ENCODE measurements around the gene FKBP15. TPM values are rescaled to one million over a fixed set of nuclear protein-coding genes. Genes with fewer than 3 reads are reported as not detected.
"Not testable (repeated sequence)": the region's sequence is repeated elsewhere in the genome, so short reads cannot be mapped to it uniquely, and the experiment has no call there.

FKBP15 gene
- total RNA-seq, 1 donor from 2014 or later: 18.2 TPM

DNA sequence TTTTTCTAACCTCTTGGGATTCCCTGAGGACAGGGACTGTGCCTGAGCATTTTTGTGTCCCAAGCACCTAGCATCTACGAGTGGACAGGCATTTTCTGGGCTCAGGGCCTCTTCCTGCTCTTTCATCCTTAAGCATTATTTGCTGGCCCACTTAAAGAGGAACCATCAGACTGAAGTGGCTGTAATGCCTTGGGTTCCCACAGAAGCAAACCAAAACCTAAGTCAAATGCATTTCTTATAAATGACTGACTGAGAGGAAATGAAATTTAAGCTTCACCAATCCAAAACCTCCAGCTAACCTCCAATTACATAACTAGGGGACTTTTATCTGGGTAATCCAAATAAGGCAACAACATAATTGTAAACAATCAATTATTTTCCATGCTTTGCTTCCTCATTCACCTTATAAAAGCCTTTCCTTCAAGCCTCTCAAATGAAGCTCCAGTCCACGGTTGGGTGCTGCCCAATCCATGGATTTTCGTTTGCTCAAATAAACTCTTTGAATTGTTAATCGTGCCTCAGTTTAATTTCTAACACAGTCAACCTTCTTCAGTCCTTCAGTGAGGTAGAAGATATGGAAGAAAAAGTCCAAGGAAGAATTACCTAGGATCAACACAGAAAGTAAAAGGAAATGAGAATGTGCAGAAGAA, 95.6 kb downstream of the FKBP15 start:
- H3K9me3 Mint-ChIP-seq (ENCODE audit: unreplicated experiment): peaks cover 1% of the 10 kb centered on the region
- no peak overlapping the region for H3K27ac Mint-ChIP-seq (ENCODE audit: unreplicated experiment)
- H3K4me1 Mint-ChIP-seq (ENCODE audit: low read depth, unreplicated experiment): no peaks in the 10 kb centered on the region
- no peak overlapping the region for H3K4me3 Mint-ChIP-seq (ENCODE audit: unreplicated experiment)
- DNase-seq: no peak
- H3K36me3 Mint-ChIP-seq (ENCODE audit: unreplicated experiment): no peaks in the 10 kb centered on the region
- no peaks in the 10 kb centered on the region for H3K27me3 Mint-ChIP-seq (ENCODE audit: unreplicated experiment)
- TF ChIP-seq, protein P1, sequence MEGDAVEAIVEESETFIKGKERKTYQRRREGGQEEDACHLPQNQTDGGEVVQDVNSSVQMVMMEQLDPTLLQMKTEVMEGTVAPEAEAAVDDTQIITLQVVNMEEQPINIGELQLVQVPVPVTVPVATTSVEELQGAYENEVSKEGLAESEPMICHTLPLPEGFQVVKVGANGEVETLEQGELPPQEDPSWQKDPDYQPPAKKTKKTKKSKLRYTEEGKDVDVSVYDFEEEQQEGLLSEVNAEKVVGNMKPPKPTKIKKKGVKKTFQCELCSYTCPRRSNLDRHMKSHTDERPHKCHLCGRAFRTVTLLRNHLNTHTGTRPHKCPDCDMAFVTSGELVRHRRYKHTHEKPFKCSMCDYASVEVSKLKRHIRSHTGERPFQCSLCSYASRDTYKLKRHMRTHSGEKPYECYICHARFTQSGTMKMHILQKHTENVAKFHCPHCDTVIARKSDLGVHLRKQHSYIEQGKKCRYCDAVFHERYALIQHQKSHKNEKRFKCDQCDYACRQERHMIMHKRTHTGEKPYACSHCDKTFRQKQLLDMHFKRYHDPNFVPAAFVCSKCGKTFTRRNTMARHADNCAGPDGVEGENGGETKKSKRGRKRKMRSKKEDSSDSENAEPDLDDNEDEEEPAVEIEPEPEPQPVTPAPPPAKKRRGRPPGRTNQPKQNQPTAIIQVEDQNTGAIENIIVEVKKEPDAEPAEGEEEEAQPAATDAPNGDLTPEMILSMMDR (IDR thresholded peaks at IDR 0.05; ENCODE audit: partially characterized antibody, unreplicated experiment): no peak

DNA sequence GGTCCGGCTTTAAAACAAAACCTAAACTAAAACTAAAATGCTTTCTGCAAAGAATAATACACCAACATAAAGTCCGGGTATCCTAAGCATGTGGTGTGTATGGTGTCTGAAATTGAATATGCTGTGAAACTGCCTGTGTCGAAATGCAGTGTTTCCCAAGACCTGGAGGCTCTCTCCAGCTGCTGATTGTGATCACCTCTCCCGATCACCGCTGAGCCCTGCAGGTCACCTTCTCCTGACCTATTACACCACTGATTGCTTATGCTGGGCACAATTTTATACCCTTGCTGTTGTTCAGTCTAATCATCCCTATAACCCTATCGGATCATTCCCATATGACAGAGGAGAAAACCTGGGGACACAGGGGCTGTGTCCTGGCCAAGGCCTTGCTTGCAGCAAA, 102.2 kb downstream of the FKBP15 start:
- H3K36me3 Mint-ChIP-seq (ENCODE audit: unreplicated experiment); DNase-seq; H3K4me1 Mint-ChIP-seq (ENCODE audit: low read depth, unreplicated experiment); H3K4me3 Mint-ChIP-seq (ENCODE audit: unreplicated experiment); H3K9me3 Mint-ChIP-seq (ENCODE audit: unreplicated experiment); H3K27me3 Mint-ChIP-seq (ENCODE audit: unreplicated experiment); H3K27ac Mint-ChIP-seq (ENCODE audit: unreplicated experiment): not testable (repeated sequence)

Other genes with a start within 250 kb of the FKBP15 start
- 18.4 TPM for gene ZNF883, start 209.1 kb downstream of the FKBP15 start, total RNA-seq (ENCODE audit: unreplicated experiment)
- gene ZFP37, start 164.6 kb downstream of the FKBP15 start, total RNA-seq (ENCODE audit: unreplicated experiment): 7.9 TPM
- 1.6 TPM for gene SLC31A2, start 70.3 kb downstream of the FKBP15 start, total RNA-seq (ENCODE audit: unreplicated experiment)
- 11.2 TPM for gene SLC31A1, start 267 bp upstream of the FKBP15 start, total RNA-seq (ENCODE audit: unreplicated experiment)
- 13.4 TPM for gene CDC26, start 54.3 kb upstream of the FKBP15 start, total RNA-seq (ENCODE audit: unreplicated experiment)
- gene PRPF4, start 54.4 kb upstream of the FKBP15 start, total RNA-seq (ENCODE audit: unreplicated experiment): 21.9 TPM
- not detected for gene RNF183, start 82.1 kb upstream of the FKBP15 start, total RNA-seq (ENCODE audit: unreplicated experiment)
- 1.3 TPM for gene WDR31, start 119.0 kb upstream of the FKBP15 start, total RNA-seq (ENCODE audit: unreplicated experiment)
- gene BSPRY, start 128.3 kb upstream of the FKBP15 start, total RNA-seq (ENCODE audit: unreplicated experiment): not detected
- gene HDHD3, start 155.7 kb upstream of the FKBP15 start, total RNA-seq (ENCODE audit: unreplicated experiment): 7.2 TPM
- 39.0 TPM for gene ALAD, start 180.0 kb upstream of the FKBP15 start, total RNA-seq (ENCODE audit: unreplicated experiment)
- gene POLE3, start 189.4 kb upstream of the FKBP15 start, total RNA-seq (ENCODE audit: unreplicated experiment): 22.3 TPM
- gene C9orf43, start 189.5 kb upstream of the FKBP15 start, total RNA-seq (ENCODE audit: unreplicated experiment): 0.47 TPM
- 18.9 TPM for gene RGS3, start 242.4 kb upstream of the FKBP15 start, total RNA-seq (ENCODE audit: unreplicated experiment)